Chondrocyte (in vitro differentiated cells): ENCODE measurements around the gene OR4F6. TPM values are rescaled to one million over a fixed set of nuclear protein-coding genes. Genes with fewer than 3 reads are reported as not detected.

Experiments used
- DNase-seq: peaks from one replicate; pipeline ENCODE4 v3.0.0; 2021; ENCODE audit warnings: mixed read lengths, low spot score
- H3K27ac Mint-ChIP-seq: one replicate; pipeline ENCODE4 v1.8.0; 2021; ENCODE audit warnings: mild to moderate bottlenecking, moderate library complexity, mixed read lengths; ENCODE audit not compliant: unreplicated experiment
- H3K27me3 Mint-ChIP-seq: 2 replicates; pipeline ENCODE4 v1.8.0; 2021; ENCODE audit warnings: low read depth, mixed read lengths
- H3K36me3 Mint-ChIP-seq: 2 replicates; pipeline ENCODE4 v1.8.0; 2021; ENCODE audit warnings: low read depth, mixed read lengths
- H3K4me1 Mint-ChIP-seq: 2 replicates; pipeline ENCODE4 v1.8.0; 2021; ENCODE audit warnings: low read depth, mild to moderate bottlenecking, mixed read lengths
- H3K4me3 Mint-ChIP-seq: one replicate; pipeline ENCODE4 v1.8.0; 2021; ENCODE audit warnings: mild to moderate bottlenecking, moderate library complexity, mixed read lengths; ENCODE audit not compliant: unreplicated experiment
- H3K9me3 Mint-ChIP-seq: 2 replicates; pipeline ENCODE4 v1.8.0; 2021; ENCODE audit warnings: low read depth, mixed read lengths
- CTCF ChIP-seq: fragments of 200-600 bp; sonication (generic); IDR thresholded peaks from 2 replicates; pipeline ENCODE4 v1.5.0; 2021; ENCODE audit warnings: antibody characterized with exemption, mild to moderate bottlenecking, moderate library complexity
- total RNA-seq: library from RNA; stranded (reverse); gene quantifications from 3 replicates; pipeline ENCODE4 v1.2.1, GENCODE V29; 2021

The OR4F6 gene
- total RNA-seq, 1 donor from 2014 or later: not detected

GRCh38 chr15:101810456-101810855 is 7.1 kb downstream of the OR4F6 start:
- Mint-ChIP-seq H3K27me3 (peaks cover 25% of the 10 kb centered on the region), H3K9me3 (no peaks in the 10 kb centered on the region), H3K27ac (no peak overlapping the region), H3K36me3 (no peaks in the 10 kb centered on the region), H3K4me1 (no peaks in the 10 kb centered on the region), H3K4me3 (no peak overlapping the region)
- DNase-seq: no peak
- no peak for TF ChIP-seq CTCF

GRCh38 chr15:101810876-101811275 is 7.6 kb downstream of the OR4F6 start:
- peaks cover 23% of the 10 kb centered on the region for H3K27me3 Mint-ChIP-seq
- H3K4me3 Mint-ChIP-seq: no peak overlapping the region
- DNase-seq: no peak
- H3K9me3 Mint-ChIP-seq: no peaks in the 10 kb centered on the region
- TF ChIP-seq CTCF: no peak
- H3K27ac Mint-ChIP-seq: no peak overlapping the region
- no peaks in the 10 kb centered on the region for H3K4me1 Mint-ChIP-seq
- no peaks in the 10 kb centered on the region for H3K36me3 Mint-ChIP-seq

GRCh38 chr15:101811902-101812301 is 8.6 kb downstream of the OR4F6 start, which contains the start of gene OR4F15:
Gene OR4F15 (plus strand): TSS chr15:101812202. CDS start chr15:101818187, 5,985 bp downstream.
- TF ChIP-seq CTCF: no peak
- DNase-seq: no peak
- no peak within 1 kb of the TSS for H3K4me3 Mint-ChIP-seq
- H3K4me1 Mint-ChIP-seq: no peaks in the 10 kb centered on the region
- no peaks in the 10 kb centered on the region for H3K36me3 Mint-ChIP-seq
- peaks cover 26% of the 10 kb centered on the region for H3K27me3 Mint-ChIP-seq
- H3K9me3 Mint-ChIP-seq: no peaks in the 10 kb centered on the region
- H3K27ac Mint-ChIP-seq: no peak within 1 kb of the TSS

DNA sequence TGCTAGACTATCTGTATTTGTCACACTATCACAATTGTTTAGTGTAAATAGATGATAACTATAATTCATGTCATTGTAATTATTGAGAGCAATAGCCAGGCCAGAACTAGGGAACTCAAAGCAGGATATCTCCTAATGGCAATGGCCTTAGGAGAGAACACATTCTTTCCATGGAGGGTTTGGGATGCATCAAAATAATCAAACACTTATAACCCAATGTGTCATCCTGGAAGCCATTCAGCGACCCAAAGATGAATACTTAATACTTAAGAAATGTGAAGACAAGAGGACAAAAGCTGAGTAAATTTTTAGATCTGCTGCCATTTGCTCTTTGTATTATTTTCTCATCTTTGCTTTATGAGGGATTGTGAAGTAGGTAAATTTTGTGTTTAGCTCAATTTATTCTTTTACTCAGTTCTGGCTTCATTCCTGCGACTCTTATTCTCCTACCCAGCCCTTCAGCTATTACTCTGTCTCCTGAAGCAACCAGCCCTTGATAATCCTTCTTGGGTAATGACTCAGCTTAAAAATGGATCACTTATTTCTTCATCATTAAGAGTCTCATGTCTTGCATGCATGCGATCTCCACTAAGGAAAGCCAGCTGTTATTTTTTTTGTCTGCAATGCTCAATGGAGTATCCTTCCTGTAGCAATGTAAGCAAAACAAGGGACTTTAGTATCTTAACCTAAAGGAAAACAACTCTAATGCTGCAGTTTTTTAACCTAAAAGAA is 10.7 kb downstream of the OR4F6 start:
- no peaks in the 10 kb centered on the region for H3K36me3 Mint-ChIP-seq
- H3K4me1 Mint-ChIP-seq: no peaks in the 10 kb centered on the region
- H3K27me3 Mint-ChIP-seq: peaks cover 30% of the 10 kb centered on the region
- no peaks in the 10 kb centered on the region for H3K9me3 Mint-ChIP-seq
- H3K27ac Mint-ChIP-seq: no peak overlapping the region
- DNase-seq: no peak
- no peak for TF ChIP-seq CTCF
- no peak overlapping the region for H3K4me3 Mint-ChIP-seq

DNA sequence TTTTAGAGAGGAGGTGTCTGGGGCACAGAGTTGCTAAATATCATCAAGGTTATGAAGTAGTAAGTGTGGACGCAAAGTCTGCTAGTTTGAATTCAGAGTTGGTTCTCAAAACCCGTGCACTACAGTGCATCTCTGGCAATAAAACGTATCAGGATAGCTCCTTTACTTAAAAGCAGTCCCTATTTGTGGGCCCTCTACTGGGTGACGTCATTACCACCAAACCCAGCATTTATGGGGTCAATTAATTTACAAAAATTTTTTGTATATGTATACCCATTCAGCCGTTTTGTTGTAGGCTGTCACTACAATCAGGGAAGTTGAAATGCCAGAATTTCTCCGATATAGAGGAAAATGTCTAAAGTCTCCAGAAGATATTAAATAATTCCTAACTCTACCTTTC is 17.5 kb downstream of the OR4F6 start:
- H3K4me1 Mint-ChIP-seq: no peaks in the 10 kb centered on the region
- no peaks in the 10 kb centered on the region for H3K9me3 Mint-ChIP-seq
- no peaks in the 10 kb centered on the region for H3K36me3 Mint-ChIP-seq
- no peak overlapping the region for H3K27ac Mint-ChIP-seq
- no peak overlapping the region for H3K4me3 Mint-ChIP-seq
- DNase-seq: no peak
- peaks cover 16% of the 10 kb centered on the region for H3K27me3 Mint-ChIP-seq
- no peak for TF ChIP-seq CTCF
